ENCODE measurements around the gene B4GALT4. TPM values are rescaled to one million over a fixed set of nuclear protein-coding genes. Genes with fewer than 3 reads are reported as not detected.

Gene B4GALT4, protein sequence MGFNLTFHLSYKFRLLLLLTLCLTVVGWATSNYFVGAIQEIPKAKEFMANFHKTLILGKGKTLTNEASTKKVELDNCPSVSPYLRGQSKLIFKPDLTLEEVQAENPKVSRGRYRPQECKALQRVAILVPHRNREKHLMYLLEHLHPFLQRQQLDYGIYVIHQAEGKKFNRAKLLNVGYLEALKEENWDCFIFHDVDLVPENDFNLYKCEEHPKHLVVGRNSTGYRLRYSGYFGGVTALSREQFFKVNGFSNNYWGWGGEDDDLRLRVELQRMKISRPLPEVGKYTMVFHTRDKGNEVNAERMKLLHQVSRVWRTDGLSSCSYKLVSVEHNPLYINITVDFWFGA
- total RNA-seq, result 10 to 100 TPM; 35.1 to 54.1 (median 48.8) TPM
- 39.7 TPM for total RNA-seq (2013)

GRCh38 chr3:119240591-119241434 lies at the start of gene B4GALT4:
B4GALT4 (minus strand) TSS chr3:119240878; CDS start chr3:119230099, 10,779 bp downstream.
- Histone ChIP-seq H3K9me3 (ENCODE audit: control insufficient read depth, insufficient read depth, low read length) (no peaks in the 10 kb centered on the region), H3K4me1 (ENCODE audit: control insufficient read depth, insufficient read depth, low read length) (peaks cover 37% of the 10 kb centered on the region), H3K27ac (ENCODE audit: low read length) (peak within 1 kb of the TSS; percentile 79), H3K36me3 (ENCODE audit: control insufficient read depth, insufficient read depth, low read length) (peaks cover 3% of the 10 kb centered on the region), H3K4me3 (ENCODE audit: low read length) (peak within 1 kb of the TSS; percentile 49), H3K27me3 (ENCODE audit: control insufficient read depth, insufficient read depth, low read length) (no peaks in the 10 kb centered on the region)
- TF ChIP-seq, protein P1, sequence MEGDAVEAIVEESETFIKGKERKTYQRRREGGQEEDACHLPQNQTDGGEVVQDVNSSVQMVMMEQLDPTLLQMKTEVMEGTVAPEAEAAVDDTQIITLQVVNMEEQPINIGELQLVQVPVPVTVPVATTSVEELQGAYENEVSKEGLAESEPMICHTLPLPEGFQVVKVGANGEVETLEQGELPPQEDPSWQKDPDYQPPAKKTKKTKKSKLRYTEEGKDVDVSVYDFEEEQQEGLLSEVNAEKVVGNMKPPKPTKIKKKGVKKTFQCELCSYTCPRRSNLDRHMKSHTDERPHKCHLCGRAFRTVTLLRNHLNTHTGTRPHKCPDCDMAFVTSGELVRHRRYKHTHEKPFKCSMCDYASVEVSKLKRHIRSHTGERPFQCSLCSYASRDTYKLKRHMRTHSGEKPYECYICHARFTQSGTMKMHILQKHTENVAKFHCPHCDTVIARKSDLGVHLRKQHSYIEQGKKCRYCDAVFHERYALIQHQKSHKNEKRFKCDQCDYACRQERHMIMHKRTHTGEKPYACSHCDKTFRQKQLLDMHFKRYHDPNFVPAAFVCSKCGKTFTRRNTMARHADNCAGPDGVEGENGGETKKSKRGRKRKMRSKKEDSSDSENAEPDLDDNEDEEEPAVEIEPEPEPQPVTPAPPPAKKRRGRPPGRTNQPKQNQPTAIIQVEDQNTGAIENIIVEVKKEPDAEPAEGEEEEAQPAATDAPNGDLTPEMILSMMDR (IDR thresholded peaks at IDR 0.05), result no peak
- H3K9me3 Mint-ChIP-seq, result no peaks in the 10 kb centered on the region
- peak within 1 kb of the TSS; percentile 96 for H3K4me3 Mint-ChIP-seq
- peak within 1 kb of the TSS; percentile 92 to 96 for H3K27ac Mint-ChIP-seq
- ATAC-seq, result peak; percentile 78 to 91 (median 84)
- H3K36me3 Mint-ChIP-seq, result no peaks in the 10 kb centered on the region
- intact Hi-C loops (cut with micrococcal nuclease), result loop anchor here (1.0 to 5.0 kb wide), 4 partner anchors 52 to 359 kb away; no protein-coding TSS in a partner anchor
- under 1% methylated on average over 67 of the region's 70 CpGs for WGBS (ENCODE audit: insufficient coverage)
- H3K4me1 Mint-ChIP-seq, result peaks cover 29 to 37% of the 10 kb centered on the region in 2 donors
- DNase-seq, result peak; percentile 79 to 80
- no peaks in the 10 kb centered on the region for H3K27me3 Mint-ChIP-seq (ENCODE audit: low read depth in 2 of 2)

DNA sequence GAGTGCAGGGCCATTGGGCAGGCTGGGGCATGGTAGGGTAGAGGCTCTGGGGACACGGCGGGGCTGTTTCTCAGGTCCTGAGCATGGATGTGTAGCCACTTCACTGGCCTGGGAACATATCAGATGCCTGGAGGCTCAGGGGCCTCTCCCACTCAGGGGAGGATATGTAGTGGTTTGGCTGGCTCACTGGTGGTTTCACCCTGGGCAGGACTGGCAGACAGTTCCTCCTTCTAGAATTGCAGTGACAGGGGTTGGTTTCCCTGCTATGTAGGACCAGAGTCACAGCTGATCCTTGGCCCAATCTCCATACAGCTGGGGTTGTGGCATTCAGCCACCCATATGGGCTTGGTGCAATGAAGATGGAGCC lies 48.7 kb upstream of the B4GALT4 start:
- WGBS (ENCODE audit: insufficient coverage), result 88% methylated on average over 2 of the region's 2 CpGs
- Mint-ChIP-seq H3K4me3 (no peak overlapping the region), H3K27me3 (ENCODE audit: low read depth in 2 of 2) (peaks cover 15 to 52% of the 10 kb centered on the region in 2 donors), H3K9me3 (peaks cover 10 to 13% of the 10 kb centered on the region in 2 donors), H3K4me1 (peaks cover 33 to 40% of the 10 kb centered on the region in 2 donors), H3K27ac (no peak overlapping the region), H3K36me3 (peaks cover 22% of the 10 kb centered on the region)
- H3K27me3 ChIP-seq (ENCODE audit: control insufficient read depth, insufficient read depth, low read length), result peaks cover 14% of the 10 kb centered on the region
- ATAC-seq (no peak), DNase-seq (no peak)
- intact Hi-C loops (cut with micrococcal nuclease), result no loop called here
- H3K27ac ChIP-seq (ENCODE audit: low read length), result no peak overlapping the region
- H3K4me1 ChIP-seq (ENCODE audit: control insufficient read depth, insufficient read depth, low read length), result peaks cover 33% of the 10 kb centered on the region
- H3K9me3 ChIP-seq (ENCODE audit: control insufficient read depth, insufficient read depth, low read length), result no peaks in the 10 kb centered on the region
- H3K4me3 ChIP-seq (ENCODE audit: low read length), result no peak overlapping the region
- no peaks in the 10 kb centered on the region for H3K36me3 ChIP-seq (ENCODE audit: control insufficient read depth, insufficient read depth, low read length)
- TF ChIP-seq, protein P1 (IDR thresholded peaks at IDR 0.05), result no peak

DNA sequence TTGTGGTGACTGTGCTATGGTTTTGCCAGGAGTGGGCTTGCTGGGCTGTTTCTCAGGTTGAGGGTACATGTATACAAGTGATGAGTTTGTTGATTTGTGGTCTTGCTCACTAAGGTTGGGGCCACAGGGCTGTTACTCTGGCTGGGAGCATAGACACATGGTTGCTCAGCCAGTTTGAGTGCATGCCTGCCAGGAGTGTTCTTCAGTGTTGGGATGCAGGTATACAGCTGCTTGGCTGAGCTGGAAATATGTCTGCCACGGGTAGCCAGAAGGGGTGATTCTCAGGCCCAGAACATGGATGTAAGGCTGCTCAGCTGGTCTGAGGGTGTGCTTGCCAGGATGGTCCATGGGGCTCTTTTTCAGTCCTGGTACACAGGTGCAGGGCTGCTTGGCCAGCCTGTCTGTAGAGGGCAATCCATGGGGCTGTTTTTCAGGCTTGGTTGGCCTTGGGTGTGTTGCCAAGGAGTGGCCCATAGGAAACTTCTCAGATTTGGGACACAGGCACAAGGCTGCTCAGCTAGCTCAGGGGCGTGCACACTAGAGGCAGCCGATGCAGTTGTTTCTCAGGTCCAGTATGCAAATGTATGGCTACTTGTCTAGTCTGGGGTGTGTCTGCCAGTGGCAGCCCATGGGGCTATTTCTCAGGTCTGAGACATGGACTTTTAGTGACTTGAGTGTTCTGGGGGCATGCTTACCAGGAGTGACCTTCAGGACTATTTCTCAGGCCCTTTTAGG lies 48.2 kb upstream of the B4GALT4 start:
- Histone ChIP-seq H3K4me1 (ENCODE audit: control insufficient read depth, insufficient read depth, low read length) (peaks cover 28% of the 10 kb centered on the region), H3K36me3 (ENCODE audit: control insufficient read depth, insufficient read depth, low read length) (no peaks in the 10 kb centered on the region), H3K9me3 (ENCODE audit: control insufficient read depth, insufficient read depth, low read length) (no peaks in the 10 kb centered on the region), H3K4me3 (ENCODE audit: low read length) (no peak overlapping the region), H3K27ac (ENCODE audit: low read length) (no peak overlapping the region), H3K27me3 (ENCODE audit: control insufficient read depth, insufficient read depth, low read length) (peaks cover 14% of the 10 kb centered on the region)
- ATAC-seq (no peak), DNase-seq (no peak)
- TF ChIP-seq, protein P1 (IDR thresholded peaks at IDR 0.05), result no peak
- Mint-ChIP-seq H3K27ac (no peak overlapping the region), H3K4me1 (peaks cover 28 to 37% of the 10 kb centered on the region in 2 donors), H3K27me3 (ENCODE audit: low read depth in 2 of 2) (peaks cover 15 to 52% of the 10 kb centered on the region in 2 donors), H3K4me3 (no peak overlapping the region), H3K36me3 (peaks cover 22% of the 10 kb centered on the region), H3K9me3 (peaks cover 10 to 13% of the 10 kb centered on the region in 2 donors)
- 96% methylated on average over 3 of the region's 3 CpGs for WGBS (ENCODE audit: insufficient coverage)
- intact Hi-C loops (cut with micrococcal nuclease), result no loop called here
